ENCODE results near the gene RHBDD2.

DNA sequence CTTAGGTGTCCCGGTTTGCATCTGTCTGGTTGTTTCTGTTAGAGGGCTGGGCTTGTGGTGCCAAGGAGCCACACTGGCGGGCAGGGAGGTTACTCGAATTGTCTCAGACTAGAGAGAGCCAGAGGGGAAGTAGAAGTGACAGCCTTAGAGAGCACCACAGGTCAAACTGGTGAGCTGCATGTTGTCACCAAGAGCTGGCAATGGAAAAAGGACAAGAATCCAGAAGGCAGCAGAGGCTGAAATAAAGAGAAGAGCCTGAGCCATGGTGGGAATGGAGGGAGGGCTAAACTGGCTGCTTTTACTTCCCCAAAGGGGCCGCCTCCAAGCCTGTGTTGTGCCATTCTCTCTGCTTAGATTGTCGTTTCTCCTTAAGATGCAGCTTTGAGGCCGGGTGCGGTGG, 31.1 kb upstream of the RHBDD2 start:
- TF ChIP-seq, protein P1, sequence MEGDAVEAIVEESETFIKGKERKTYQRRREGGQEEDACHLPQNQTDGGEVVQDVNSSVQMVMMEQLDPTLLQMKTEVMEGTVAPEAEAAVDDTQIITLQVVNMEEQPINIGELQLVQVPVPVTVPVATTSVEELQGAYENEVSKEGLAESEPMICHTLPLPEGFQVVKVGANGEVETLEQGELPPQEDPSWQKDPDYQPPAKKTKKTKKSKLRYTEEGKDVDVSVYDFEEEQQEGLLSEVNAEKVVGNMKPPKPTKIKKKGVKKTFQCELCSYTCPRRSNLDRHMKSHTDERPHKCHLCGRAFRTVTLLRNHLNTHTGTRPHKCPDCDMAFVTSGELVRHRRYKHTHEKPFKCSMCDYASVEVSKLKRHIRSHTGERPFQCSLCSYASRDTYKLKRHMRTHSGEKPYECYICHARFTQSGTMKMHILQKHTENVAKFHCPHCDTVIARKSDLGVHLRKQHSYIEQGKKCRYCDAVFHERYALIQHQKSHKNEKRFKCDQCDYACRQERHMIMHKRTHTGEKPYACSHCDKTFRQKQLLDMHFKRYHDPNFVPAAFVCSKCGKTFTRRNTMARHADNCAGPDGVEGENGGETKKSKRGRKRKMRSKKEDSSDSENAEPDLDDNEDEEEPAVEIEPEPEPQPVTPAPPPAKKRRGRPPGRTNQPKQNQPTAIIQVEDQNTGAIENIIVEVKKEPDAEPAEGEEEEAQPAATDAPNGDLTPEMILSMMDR (optimal IDR thresholded peaks at IDR 0.05 in 1 of 3, IDR thresholded peaks at IDR 0.05 in 1 of 3, conservative IDR thresholded peaks at IDR 0.05 in 1 of 3; ENCODE audit: extremely low read depth in 1 of 3, insufficient read depth in 2 of 3, low read length in 3 of 3) = no peak
- no peak for TF ChIP-seq EZH2 (IDR thresholded peaks at IDR 0.05; ENCODE audit: low read length)

All from keratinocyte (primary cell).